ENCODE results near the gene DHRS9.

DHRS9 gene

GRCh38 chr2:169066897-169067296 lies 2.5 kb upstream of the DHRS9 start:
- DNase-seq, result no peak

DNA sequence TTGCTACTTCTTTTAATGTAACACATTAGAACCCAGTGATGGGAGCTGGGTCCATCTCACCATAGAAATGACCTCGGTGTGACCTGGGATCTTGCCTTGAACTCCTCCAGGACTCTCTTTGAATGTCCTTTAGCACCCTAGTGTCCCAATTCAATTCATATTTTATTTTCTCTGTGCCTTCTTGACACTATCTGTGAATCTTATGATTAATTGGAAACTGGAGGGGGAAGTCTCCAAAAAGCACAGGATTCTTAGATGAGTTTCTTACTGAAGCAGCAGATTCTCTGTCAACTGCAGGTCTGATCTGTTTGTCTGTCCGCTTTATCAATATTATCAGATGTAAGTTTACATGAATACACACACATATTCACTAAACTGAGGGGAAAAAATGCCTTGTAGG lies 470 bp downstream of the DHRS9 start:
- no peak for DNase-seq

- DNase-seq, result no peak
These were observed 2.1 kb downstream of the DHRS9 start for GRCh38 chr2:169071455-169071854.

- peak; percentile 98 for DNase-seq
These were observed 3.0 kb downstream of the DHRS9 start for GRCh38 chr2:169072163-169072925.

- no peak for DNase-seq
These were observed 4.0 kb downstream of the DHRS9 start for GRCh38 chr2:169073211-169073962.

GRCh38 chr2:169073963-169074751 lies 4.8 kb downstream of the DHRS9 start:
- no peak for DNase-seq

DNA sequence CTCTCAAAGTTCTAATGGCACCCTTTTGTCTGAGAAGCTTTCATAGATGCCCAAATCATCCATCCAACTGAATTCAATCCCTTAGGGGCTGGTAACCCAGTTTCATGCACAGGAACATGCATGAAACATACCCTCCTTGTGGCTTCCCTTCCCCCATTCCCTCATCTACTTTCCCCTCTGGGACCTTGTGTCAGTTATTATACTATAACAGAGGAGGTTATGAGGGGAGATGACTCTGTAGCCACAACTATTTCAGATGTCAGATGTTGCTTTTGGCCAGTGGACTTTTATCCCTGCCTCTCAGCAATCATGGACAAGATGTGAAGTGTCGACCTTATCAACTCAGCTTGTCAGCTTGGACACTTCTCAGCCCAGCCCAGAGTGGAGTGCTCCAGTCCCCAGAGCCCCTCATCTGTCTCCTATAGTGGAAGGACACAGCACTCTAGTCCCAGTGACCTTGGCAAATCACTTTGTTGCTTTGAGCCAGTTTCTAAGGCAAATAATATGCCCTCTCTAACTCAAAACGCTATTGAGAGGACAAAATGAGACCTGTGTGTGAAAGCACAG lies 8.4 kb downstream of the DHRS9 start:
- no peak for DNase-seq

- no peak for DNase-seq
These were observed 11.1 kb downstream of the DHRS9 start for GRCh38 chr2:169080250-169081069.

DNA sequence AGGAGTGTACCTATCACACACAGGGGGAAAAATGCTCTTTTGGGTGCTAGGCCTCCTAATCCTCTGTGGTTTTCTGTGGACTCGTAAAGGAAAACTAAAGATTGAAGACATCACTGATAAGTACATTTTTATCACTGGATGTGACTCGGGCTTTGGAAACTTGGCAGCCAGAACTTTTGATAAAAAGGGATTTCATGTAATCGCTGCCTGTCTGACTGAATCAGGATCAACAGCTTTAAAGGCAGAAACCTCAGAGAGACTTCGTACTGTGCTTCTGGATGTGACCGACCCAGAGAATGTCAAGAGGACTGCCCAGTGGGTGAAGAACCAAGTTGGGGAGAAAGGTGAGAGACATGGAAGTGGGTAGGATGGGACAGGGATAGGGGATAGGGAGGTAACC lies 12.2 kb downstream of the DHRS9 start:
- no peak for DNase-seq

DNA sequence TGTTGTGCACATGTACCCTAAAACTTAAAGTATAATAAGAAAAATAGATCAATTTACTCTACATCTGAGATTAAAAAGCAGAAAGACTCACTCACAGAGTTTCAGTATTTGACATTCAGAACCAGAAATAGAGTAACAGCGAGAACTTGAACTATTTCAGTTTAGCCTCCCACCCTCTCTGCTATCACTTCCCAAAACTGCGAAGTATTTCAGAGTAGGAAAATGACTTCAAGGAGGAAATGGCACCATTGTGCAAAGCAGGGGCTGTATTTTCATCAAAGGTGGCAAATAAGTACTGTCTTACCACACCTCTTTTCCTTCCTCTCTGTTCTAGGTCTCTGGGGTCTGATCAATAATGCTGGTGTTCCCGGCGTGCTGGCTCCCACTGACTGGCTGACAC lies 13.6 kb downstream of the DHRS9 start:
- peak; percentile 28 for DNase-seq

GRCh38 chr2:169086893-169087467 lies 17.6 kb downstream of the DHRS9 start:
- DNase-seq, result no peak

GRCh38 chr2:169087757-169088379 lies 18.5 kb downstream of the DHRS9 start:
- DNase-seq, result no peak

DNA sequence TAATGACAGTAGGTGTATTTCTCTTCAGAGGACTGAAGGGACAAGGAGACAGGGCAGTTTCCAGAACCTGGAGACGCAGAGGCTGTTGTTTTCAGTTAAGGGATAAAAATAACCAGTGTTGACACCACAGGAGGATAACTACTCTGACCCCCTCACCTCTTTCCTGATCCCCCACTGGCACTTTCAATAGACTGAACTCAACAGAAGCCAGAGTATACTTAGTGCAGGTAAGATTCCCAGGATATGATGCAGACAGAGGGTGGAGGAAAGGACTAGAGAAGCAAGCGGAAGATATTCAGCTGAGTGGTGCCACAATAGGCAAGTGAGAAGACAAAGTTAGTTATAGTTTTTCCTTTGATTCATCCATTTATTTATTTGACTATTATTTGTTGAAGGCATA lies 19.8 kb downstream of the DHRS9 start:
- DNase-seq, result no peak

DNA sequence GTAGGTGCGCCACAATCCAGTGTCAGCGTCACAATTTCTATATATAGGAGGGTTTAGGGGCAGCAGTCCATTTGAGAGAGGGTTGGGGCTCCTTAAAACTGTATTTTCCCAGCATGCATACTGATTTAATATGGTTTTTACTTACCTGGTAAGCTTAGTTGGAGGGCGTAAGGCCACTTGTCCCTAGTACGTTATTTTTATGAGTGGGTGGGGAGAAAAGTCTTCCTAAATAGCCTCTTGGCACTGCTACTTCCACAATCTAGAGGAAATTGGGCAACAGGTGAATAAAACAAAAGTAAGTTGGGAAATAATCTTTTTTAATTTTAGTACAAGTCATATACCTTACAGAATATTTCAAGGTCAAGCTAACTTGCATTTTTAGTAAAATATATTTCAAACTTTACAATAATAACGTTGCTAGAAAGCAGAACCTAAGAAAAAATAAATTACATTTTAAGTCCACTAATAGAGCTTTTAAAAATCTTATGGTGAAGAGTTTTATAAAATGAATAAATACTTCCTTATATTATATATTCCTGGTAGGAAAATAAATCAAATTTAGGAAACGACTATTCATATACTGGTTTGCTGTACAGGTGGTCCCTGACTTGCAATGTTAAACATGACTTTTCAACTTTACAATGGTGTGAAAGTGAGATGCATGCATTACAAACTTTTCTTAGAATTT lies 20.9 kb downstream of the DHRS9 start:
- no peak for DNase-seq

- no peak for DNase-seq
These were observed 21.9 kb downstream of the DHRS9 start for GRCh38 chr2:169091256-169091655.

DNA sequence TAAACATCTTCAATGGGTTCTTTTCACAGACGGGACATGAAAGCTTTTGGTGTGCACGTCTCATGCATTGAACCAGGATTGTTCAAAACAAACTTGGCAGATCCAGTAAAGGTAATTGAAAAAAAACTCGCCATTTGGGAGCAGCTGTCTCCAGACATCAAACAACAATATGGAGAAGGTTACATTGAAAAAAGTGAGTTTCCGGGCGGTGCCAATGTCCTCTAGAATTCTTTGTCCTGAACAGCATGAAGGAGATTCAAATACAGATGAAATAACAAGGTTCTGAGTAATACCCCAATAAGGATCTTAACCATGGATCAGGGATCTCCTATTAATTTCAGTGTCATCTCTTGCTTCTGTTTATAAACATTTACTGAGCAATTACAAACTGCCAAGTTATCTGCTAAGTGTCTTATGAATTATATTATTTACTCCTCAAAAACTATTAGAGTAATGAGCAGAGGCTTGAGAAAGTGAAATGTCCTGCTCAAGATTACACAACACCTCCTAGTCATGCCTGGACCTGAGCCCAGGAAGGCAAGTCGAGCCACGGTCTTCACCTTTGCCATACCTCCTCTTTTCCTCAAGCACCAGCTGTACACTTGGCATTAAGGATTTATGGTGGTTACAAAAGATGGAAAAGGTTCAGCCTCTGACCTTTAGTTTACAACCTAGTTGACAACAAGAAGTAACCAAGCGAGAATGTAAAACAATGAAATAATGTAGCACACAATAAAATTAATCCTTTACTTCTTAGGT lies 22.6 kb downstream of the DHRS9 start:
- DNase-seq, result no peak

- DNase-seq, result no peak
These were observed 24.2 kb downstream of the DHRS9 start for GRCh38 chr2:169093535-169093934.

- DNase-seq, result no peak
These were observed 25.3 kb downstream of the DHRS9 start for GRCh38 chr2:169094676-169095075.

DNA sequence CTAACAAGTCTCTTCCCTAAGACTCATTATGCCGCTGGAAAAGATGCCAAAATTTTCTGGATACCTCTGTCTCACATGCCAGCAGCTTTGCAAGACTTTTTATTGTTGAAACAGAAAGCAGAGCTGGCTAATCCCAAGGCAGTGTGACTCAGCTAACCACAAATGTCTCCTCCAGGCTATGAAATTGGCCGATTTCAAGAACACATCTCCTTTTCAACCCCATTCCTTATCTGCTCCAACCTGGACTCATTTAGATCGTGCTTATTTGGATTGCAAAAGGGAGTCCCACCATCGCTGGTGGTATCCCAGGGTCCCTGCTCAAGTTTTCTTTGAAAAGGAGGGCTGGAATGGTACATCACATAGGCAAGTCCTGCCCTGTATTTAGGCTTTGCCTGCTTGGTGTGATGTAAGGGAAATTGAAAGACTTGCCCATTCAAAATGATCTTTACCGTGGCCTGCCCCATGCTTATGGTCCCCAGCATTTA lies 26.3 kb downstream of the DHRS9 start:
- DNase-seq, result no peak

GRCh38 chr2:169104848-169105247 lies 35.5 kb downstream of the DHRS9 start:
- DNase-seq, result no peak

Measured in SIG-M5 (cell line).